Measurements from ENCODE around the gene MYOM1. TPM values are rescaled to one million over a fixed set of nuclear protein-coding genes. Genes with fewer than 3 reads are reported as not detected.
"Not testable (repeated sequence)": the region's sequence is repeated elsewhere in the genome, so short reads cannot be mapped to it uniquely, and the experiment has no call there.

The MYOM1 gene
- total RNA-seq, 1 donor from 2014 or later: 878 TPM

DNA sequence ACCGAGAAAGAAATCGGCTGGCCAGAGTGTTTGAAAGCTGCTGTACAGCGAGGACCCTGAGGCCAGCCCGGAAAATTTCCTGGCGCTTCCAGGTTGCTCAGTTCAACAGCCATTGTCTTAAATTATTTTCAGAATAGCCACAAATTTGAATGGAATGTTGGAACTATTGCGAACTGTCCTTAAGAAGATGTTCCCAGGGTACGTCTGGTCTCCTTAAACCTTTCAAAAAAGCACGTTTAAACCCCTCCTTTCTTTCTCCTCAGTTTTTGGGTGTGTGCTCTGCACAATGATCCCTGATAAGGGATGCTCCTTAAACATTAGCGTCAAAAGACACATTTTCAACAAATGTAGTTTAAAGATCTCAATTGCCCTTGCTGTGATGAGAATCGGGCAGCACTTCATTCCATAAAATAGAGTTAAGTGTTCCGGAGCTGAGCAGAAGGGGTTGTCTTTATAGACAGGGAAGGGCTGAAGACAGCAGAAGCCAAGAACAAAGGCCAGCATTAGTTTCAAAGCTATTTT is 192.3 kb downstream of the MYOM1 start:
- DNase-seq (ENCODE audit: low spot score): no peak
- intact Hi-C loops (cut with DNase I): no loop called here

DNA sequence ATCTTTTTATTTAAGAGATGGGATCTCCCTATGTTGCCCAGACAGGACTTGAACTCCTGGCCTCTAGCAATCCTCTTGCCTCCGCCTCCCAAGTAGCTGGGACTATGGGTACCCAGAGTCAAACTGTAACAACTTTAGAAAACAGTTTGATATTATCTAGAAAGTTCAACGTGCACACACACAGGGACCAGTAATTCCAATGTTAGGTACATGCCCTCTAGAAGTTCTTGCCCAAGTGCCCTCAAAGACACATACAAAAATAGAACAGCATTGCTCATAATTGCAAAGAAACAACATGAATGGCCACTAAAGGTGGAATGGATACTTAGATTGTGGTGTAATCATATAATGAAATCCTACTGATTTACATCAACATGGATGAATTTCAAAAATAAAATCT is 194.2 kb downstream of the MYOM1 start:
- intact Hi-C loops (cut with DNase I): no loop called here
- DNase-seq (ENCODE audit: low spot score): no peak

DNA sequence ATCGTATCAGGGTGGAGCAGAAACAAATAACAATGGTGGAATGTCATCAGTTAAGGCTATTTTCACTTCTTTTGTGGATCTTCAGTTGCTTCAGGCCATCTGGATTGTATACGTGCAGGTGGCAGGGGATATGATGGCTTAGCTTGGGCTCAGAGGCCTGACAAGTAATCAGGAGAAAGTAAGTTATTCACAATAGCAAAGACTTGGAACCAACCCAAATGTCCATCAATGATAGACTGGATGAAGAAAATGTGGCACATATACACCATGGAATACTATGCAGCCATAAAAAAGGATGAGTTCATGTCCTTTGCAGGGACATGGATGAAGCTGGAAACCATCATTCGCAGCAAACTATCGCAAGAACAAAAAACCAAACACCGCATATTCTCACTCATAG is 196.2 kb downstream of the MYOM1 start:
- DNase-seq (ENCODE audit: low spot score); intact Hi-C loops (cut with DNase I): not testable (repeated sequence)

Other genes starting within 250 kb of the MYOM1 start
- gene LPIN2, start 206.8 kb downstream of the MYOM1 start, total RNA-seq: 9.3 TPM
- gene MYL12A, start 27.8 kb upstream of the MYOM1 start, total RNA-seq: 4,186 TPM
- 228 TPM for gene MYL12B, start 42.2 kb upstream of the MYOM1 start, total RNA-seq
- 10.8 TPM for gene TGIF1, start 230.2 kb upstream of the MYOM1 start, total RNA-seq